ENCODE measurements around the gene JAM2.

- TF ChIP-seq EP300 (IDR thresholded peaks at IDR 0.05): no peak
- no peak for TF ChIP-seq POLR2A (IDR thresholded peaks at IDR 0.05)
Measured at GRCh38 chr21:25722631-25723030, 83.6 kb downstream of the JAM2 start.
